ENCODE measurements around the gene ZNF497. TPM values are rescaled to one million over a fixed set of nuclear protein-coding genes. Genes with fewer than 3 reads are reported as not detected.
A peak's percentile ranks its signal among the peaks of the same experiment; 100 is the strongest.

Gene ZNF497
- total RNA-seq, 1 experiment from 2014 or later = 2.4 TPM

GRCh38 chr19:58400916-58401839, 38.6 kb upstream of the ZNF497 start:
- no peak overlapping the region for H4K5ac ChIP-seq (ENCODE audit: insufficient read length, low read depth, low read length)
- no peak overlapping the region for H2BK120ac ChIP-seq (ENCODE audit: low read depth, low read length, poor library complexity, severe bottlenecking)
- H2BK12ac ChIP-seq (ENCODE audit: insufficient read length, low read depth, low read length) = no peak overlapping the region
- Mint-ChIP-seq H3K27ac (peak overlapping the region; percentile 35 to 91 (median 77); a peak in 4 of 7 replicates), H3K4me1 (peaks cover 8 to 10% of the 10 kb centered on the region in 2 experiments), H3K4me3 (peak overlapping the region; percentile 82 to 94), H3K36me3 (ENCODE audit: insufficient read depth in 1 of 3, low read depth in 3 of 3) (peaks cover 0 to 5% (median 2%) of the 10 kb centered on the region in 3 experiments; a peak in 4 of 7 replicates), H3K9me3 (peaks cover 2 to 7% of the 10 kb centered on the region in 2 experiments; a peak in 3 of 5 replicates), H3K27me3 (ENCODE audit: low read depth) (peaks cover 10% of the 10 kb centered on the region)
- peak overlapping the region; percentile 73 for H3K4me2 ChIP-seq (ENCODE audit: insufficient read depth, insufficient read length, low read length)
- H3T11ph ChIP-seq (ENCODE audit: low read length) = no peak overlapping the region
- peak; percentile 100 for DNase-seq
- no peaks in the 10 kb centered on the region for H3K9me3 ChIP-seq (ENCODE audit: control insufficient read depth, low read depth, low read length)
- no peak overlapping the region for H2BK5ac ChIP-seq (ENCODE audit: insufficient read length, low read length)
- WGBS (ENCODE audit: extremely low coverage, insufficient read length, low lambda C conversion rate) = no CpG with 5 or more reads among the region's 80 CpGs
- H4K91ac ChIP-seq (ENCODE audit: insufficient read length, low read depth, low read length) = no peak overlapping the region
- H3K56ac ChIP-seq (ENCODE audit: insufficient read length, low read depth, low read length) = no peak overlapping the region
- H3K4ac ChIP-seq (ENCODE audit: low read depth, low read length) = no peak overlapping the region
- H2AFZ ChIP-seq (ENCODE audit: low read length) = no peak overlapping the region
- H3K18ac ChIP-seq (ENCODE audit: insufficient read length, low read depth, low read length) = no peak overlapping the region
- TF ChIP-seq CTCF (conservative IDR thresholded peaks at IDR 0.05) = no peak
- H3K14ac ChIP-seq (ENCODE audit: insufficient read depth, low read length) = no peak overlapping the region
- no peaks in the 10 kb centered on the region; the same call in 1 of the 2 replicates for H3K4me1 ChIP-seq (ENCODE audit: insufficient read depth, low read length)
- H3K27ac ChIP-seq (ENCODE audit: insufficient read length, low read depth, low read length) = no peak overlapping the region
- H3K9ac ChIP-seq (ENCODE audit: extremely low read depth, insufficient read length, low read length) = peak overlapping the region; percentile 57
- H3K79me2 ChIP-seq (ENCODE audit: insufficient read depth, low read length) = no peaks in the 10 kb centered on the region
- no peak overlapping the region for H3K23ac ChIP-seq (ENCODE audit: insufficient read length, low read depth, low read length)
- no peak overlapping the region for H2BK15ac ChIP-seq (ENCODE audit: low read depth, low read length)
- H3K27me3 ChIP-seq (ENCODE audit: insufficient read depth, low read length) = no peaks in the 10 kb centered on the region; the same call in 1 of the 2 replicates
- no peak overlapping the region for H4K8ac ChIP-seq (replicated peaks; ENCODE audit: insufficient read length, low read depth, low read length)
- peaks cover 7% of the 10 kb centered on the region for H3K23me2 ChIP-seq (ENCODE audit: insufficient read length, low read depth, low read length, poor library complexity, severe bottlenecking)
- H3K79me1 ChIP-seq (ENCODE audit: insufficient read depth, low read depth, low read length, poor library complexity, severe bottlenecking) = no peaks in the 10 kb centered on the region
- no peaks in the 10 kb centered on the region for H4K20me1 ChIP-seq (ENCODE audit: control insufficient read depth, insufficient read depth, insufficient read length)
- no peak overlapping the region for H2AK5ac ChIP-seq (ENCODE audit: insufficient read length, low read length)
- no peak overlapping the region for H2BK20ac ChIP-seq (ENCODE audit: low read depth, low read length, poor library complexity, severe bottlenecking)
